HCT116 (cell line): ENCODE data around the gene PIEZO2. TPM values are rescaled to one million over a fixed set of nuclear protein-coding genes. Genes with fewer than 3 reads are reported as not detected.

Experiments
- ATAC-seq: fragments of 200-7000 bp; cut with Tn5 transposase; 2 replicates; pipeline ENCODE4 v1.9.1; 2020; ENCODE audit warnings: mild to moderate bottlenecking, moderate library complexity
- BruUV-seq: library from RNA; stranded (reverse); fragments of 400-500 nt; replicated peaks from 2 replicates; lab custom pipeline; 2021; lab: Mats Ljungman, UMichigan
- CTCF ChIA-PET: fragments of 300-600 bp; sonication (Branson Sonifier 250); formaldehyde crosslinking; loops from one replicate; lab custom pipeline; 2021; ENCODE audit warnings: antibody characterized with exemption; lab: Charles Lee
- POLR2A ChIA-PET: fragments of 300-600, 350-600 bp; sonication (Branson Sonifier 250); formaldehyde crosslinking; loops from one replicate; lab custom pipeline; 2021; ENCODE audit warnings: antibody characterized with exemption; lab: Charles Lee
- RAD21 ChIA-PET, 2 experiments: fragments of 300-600 bp; sonication (Branson Sonifier 250); formaldehyde crosslinking; loops; one replicate each; lab custom pipeline; 2023; ENCODE audit warnings: low total read pairs in 2 of 2; ENCODE audit not compliant: uncharacterized antibody in 2 of 2, unreplicated experiment in 2 of 2, low non-redundant PET in 1 of 2; lab: Charles Lee
- DNase-seq: peaks from one replicate; pipeline ENCODE4 v3.0.0-alpha.2; 2010; ENCODE audit warnings: low read depth, low spot score
- H2AFZ ChIP-seq: fragments of 200-600 bp; shearing (Covaris generic), sonication (generic); 2 replicates; pipeline ENCODE4 v1.6.1; 2017; ENCODE audit warnings: low read depth, mixed run types, mixed read lengths, antibody characterized with exemption, low read length; ENCODE audit not compliant: poor library complexity, severe bottlenecking
- H3K27ac ChIP-seq: 2 replicates; pipeline ENCODE4 v1.5.1; 2012; ENCODE audit warnings: low read depth, low read length
- H3K27me3 ChIP-seq: fragments of 200-600 bp; sonication (generic); 2 replicates; pipeline ENCODE4 v1.6.1; 2016; ENCODE audit warnings: mixed run types, low read length, mixed read lengths; ENCODE audit not compliant: insufficient read depth
- H3K36me3 ChIP-seq, 2 experiments: fragments of 200-500 bp in 1 of 2; fragments of 200-600 bp in 1 of 2; sonication (Bioruptor generic) in 1 of 2; sonication (generic) in 1 of 2; 2 replicates each; pipeline versions ENCODE4 v1.5.1 to v1.6.1; 2014 to 2016; ENCODE audit warnings: low read length in 2 of 2, inconsistent platforms in 1 of 2, mixed read lengths in 1 of 2, mixed run types in 1 of 2; ENCODE audit not compliant: insufficient read depth in 2 of 2, control insufficient read depth in 1 of 2
- H3K4me1 ChIP-seq, 2 experiments: fragments of 200-600 bp in 1 of 2; sonication (generic) in 1 of 2; 2 replicates each; pipeline versions ENCODE4 v1.5.1 to v1.6.1; 2012 to 2017; ENCODE audit warnings: low read length in 2 of 2, inconsistent platforms in 1 of 2, mild to moderate bottlenecking in 1 of 2, mixed read lengths in 1 of 2, mixed run types in 1 of 2, moderate library complexity in 1 of 2; ENCODE audit not compliant: insufficient read depth in 2 of 2, control insufficient read depth in 1 of 2
- H3K4me2 ChIP-seq: fragments of 200-600 bp; sonication (generic); 2 replicates; pipeline ENCODE4 v1.6.1; 2017; ENCODE audit warnings: mixed run types, low read length, mixed read lengths
- H3K4me3 ChIP-seq, 2 experiments: fragments of 200-600 bp in 1 of 2; sonication (generic) in 1 of 2; replicated peaks in 1 of 2; 2 replicates each; pipeline ENCODE4 v1.5.1; 2011 to 2016; ENCODE audit warnings: low read length in 2 of 2, control low read depth in 1 of 2, low read depth in 1 of 2, mild to moderate bottlenecking in 1 of 2, mixed read lengths in 1 of 2, mixed run types in 1 of 2
- H3K79me2 ChIP-seq: fragments of 200-600 bp; sonication (generic); 2 replicates; pipeline ENCODE4 v1.6.1; 2017; ENCODE audit warnings: mild to moderate bottlenecking, mixed run types, low read length, moderate library complexity, mixed read lengths; ENCODE audit not compliant: insufficient read depth
- H3K9ac ChIP-seq: fragments of 200-600 bp; sonication (generic); 2 replicates; pipeline ENCODE4 v1.6.1; 2016; ENCODE audit warnings: low read length, mixed read lengths
- H3K9me2 ChIP-seq: fragments of 200-600 bp; sonication (generic), shearing (Covaris generic); 2 replicates; pipeline ENCODE4 v1.6.1; 2017; ENCODE audit warnings: mixed run types, mild to moderate bottlenecking, moderate library complexity; ENCODE audit not compliant: insufficient read depth
- H3K9me3 ChIP-seq, 2 experiments: fragments of 200-500 bp in 1 of 2; fragments of 200-600 bp in 1 of 2; sonication (Bioruptor generic) in 1 of 2; sonication (generic) in 1 of 2; 2 replicates each; pipeline ENCODE4 v1.6.1; 2014 to 2017; ENCODE audit warnings: low read length in 2 of 2, mixed read lengths in 2 of 2, inconsistent platforms in 1 of 2, low read depth in 1 of 2, mild to moderate bottlenecking in 1 of 2, mixed run types in 1 of 2, moderate library complexity in 1 of 2; ENCODE audit not compliant: control insufficient read depth in 1 of 2, insufficient read depth in 1 of 2
- H4K20me1 ChIP-seq: fragments of 200-600 bp; sonication (generic), shearing (Covaris generic); 2 replicates; pipeline ENCODE4 v1.6.1; 2017; ENCODE audit warnings: mixed run types, mild to moderate bottlenecking, moderate library complexity; ENCODE audit not compliant: insufficient read depth
- ATF3 ChIP-seq: IDR thresholded peaks from 2 replicates; pipeline ENCODE4 v1.6.1; 2012
- CBX3 ChIP-seq: IDR thresholded peaks from 2 replicates; pipeline ENCODE4 v1.6.1; 2012; ENCODE audit warnings: low read depth
- CEBPB ChIP-seq: IDR thresholded peaks from 2 replicates; pipeline ENCODE4 v1.6.1; 2012; ENCODE audit warnings: low read depth
- CTCF ChIP-seq, 3 experiments: fragments of 200-600 bp in 1 of 3; sonication (generic) in 1 of 3; IDR thresholded peaks in 2 of 3; conservative IDR thresholded peaks in 1 of 3; 2 replicates each; pipeline ENCODE4 v1.5.1; 2012 to 2017; ENCODE audit warnings: low read depth in 2 of 3, low read length in 2 of 3, antibody characterized with exemption in 1 of 3, borderline replicate concordance in 1 of 3, control low read depth in 1 of 3, mild to moderate bottlenecking in 1 of 3, mixed read lengths in 1 of 3, mixed run types in 1 of 3, moderate library complexity in 1 of 3; ENCODE audit not compliant: insufficient read depth in 1 of 3
- EZH2phosphoT487 ChIP-seq: fragments of 200-600 bp; IDR thresholded peaks from 2 replicates; pipeline ENCODE4 v1.6.1; 2018; ENCODE audit warnings: antibody characterized with exemption, borderline replicate concordance
- JUND ChIP-seq: IDR thresholded peaks from 2 replicates; pipeline ENCODE4 v1.6.1; 2012
- POLR2A ChIP-seq: IDR thresholded peaks from 2 replicates; pipeline ENCODE4 v1.7.0; 2011; ENCODE audit warnings: borderline replicate concordance; ENCODE audit not compliant: insufficient read depth, insufficient read length; ENCODE audit errors: extremely low read depth
- POLR2AphosphoS5 ChIP-seq: IDR thresholded peaks from 2 replicates; pipeline ENCODE4 v1.6.1; 2011; ENCODE audit warnings: mild to moderate bottlenecking, low read depth, low read length, moderate library complexity
- RAD21 ChIP-seq: IDR thresholded peaks from 2 replicates; pipeline ENCODE4 v1.6.1; 2012; ENCODE audit warnings: low read depth, mild to moderate bottlenecking
- ZFX ChIP-seq: fragments of 450-650 bp; IDR thresholded peaks from 2 replicates; pipeline ENCODE4 v1.6.1; 2017
- intact Hi-C: fragments of 100-400 bp; cut with micrococcal nuclease; formaldehyde crosslinking; loops from 2 replicates; pipeline ENCODE4 v1.10.0; 2022
- total RNA-seq: library from RNA; stranded (reverse); gene quantifications from one replicate; pipeline ENCODE4 v1.2.1, GENCODE V29; 2021; ENCODE audit not compliant: unreplicated experiment

PIEZO2 gene
- total RNA-seq, 1 experiment from 2014 or later = 0.34 TPM

- ATAC-seq (peak; percentile 82), DNase-seq (peak; percentile 51)
- TF ChIP-seq EZH2phosphoT487 = no peak
- TF ChIP-seq CEBPB = no peak
- TF ChIP-seq CBX3 = no peak
- no peak for TF ChIP-seq ZFX
- peak; percentile 25 to 92 (median 89); a peak in 5 of 6 replicates for TF ChIP-seq CTCF (IDR thresholded peaks at IDR 0.05 in 2 of 3, conservative IDR thresholded peaks at IDR 0.05 in 1 of 3; ENCODE audit: borderline replicate concordance in 1 of 3, insufficient read depth in 1 of 3, low read depth in 2 of 3, low read length in 2 of 3)
- no peak for TF ChIP-seq JUND
- no peak for TF ChIP-seq ATF3
- TF ChIP-seq RAD21 = peak; percentile 60
- TF ChIP-seq POLR2AphosphoS5 = no peak
- TF ChIP-seq POLR2A = no peak
- Histone ChIP-seq H2AFZ (no peak overlapping the region), H3K27me3 (peaks cover 45% of the 10 kb centered on the region), H3K4me2 (no peak overlapping the region), H3K27ac (no peak overlapping the region), H3K9me3 (no peaks in the 10 kb centered on the region), H3K36me3 (no peaks in the 10 kb centered on the region), H3K4me3 (no peak overlapping the region), H3K9ac (no peak overlapping the region), H4K20me1 (no peaks in the 10 kb centered on the region), H3K4me1 (no peaks in the 10 kb centered on the region), H3K9me2 (no peaks in the 10 kb centered on the region), H3K79me2 (no peaks in the 10 kb centered on the region)
- RAD21 ChIA-PET = no interaction called here
- intact Hi-C loops = loop anchor here (5.0 to 10.0 kb wide), 3 partner anchors 225 to 597 kb away; no protein-coding TSS in a partner anchor
- POLR2A ChIA-PET = no interaction called here
- BruUV-seq = no TSS peak
- CTCF ChIA-PET = interaction anchor here (0.6 to 1.6 kb wide), 8 partner anchors 9 to 766 kb away, joined by 3 to 6 read pairs (median 4); no protein-coding TSS in a partner anchor
Measured at GRCh38 chr18:10787293-10787901, 362.0 kb downstream of the PIEZO2 start.
